SU-DHL-6 (cell line): ENCODE measurements around the gene PPP1CA.

Experiments used
- H2AFZ ChIP-seq: fragments of 200-600 bp; sonication (generic); 2 replicates; pipeline ENCODE4 v1.6.1; 2014; ENCODE audit warnings: low read depth, mild to moderate bottlenecking, moderate library complexity, mixed read lengths, antibody characterized with exemption, low read length; ENCODE audit not compliant: severe bottlenecking
- H3F3A ChIP-seq: fragments of 200-600 bp; shearing (Covaris generic); 2 replicates; pipeline ENCODE4 v1.6.0; 2016; ENCODE audit warnings: antibody characterized with exemption, mild to moderate bottlenecking; ENCODE audit not compliant: insufficient read depth
- H3K27ac ChIP-seq: fragments of 200-600 bp; sonication (generic); 2 replicates; pipeline ENCODE4 v1.5.1; 2016; ENCODE audit warnings: low read depth, mild to moderate bottlenecking, low read length, moderate library complexity, mixed read lengths
- H3K27me3 ChIP-seq: fragments of 200-600 bp; sonication (generic), shearing (Covaris generic); 2 replicates; pipeline ENCODE4 v1.6.0; 2014; ENCODE audit warnings: mild to moderate bottlenecking, low read length
- H3K36me3 ChIP-seq: fragments of 200-600 bp; sonication (generic); 2 replicates; pipeline ENCODE4 v1.6.1; 2014; ENCODE audit warnings: mild to moderate bottlenecking, low read length, mixed read lengths
- H3K4me2 ChIP-seq: fragments of 300-600, 200-600 bp; shearing (Covaris generic), sonication (generic); 2 replicates; pipeline ENCODE4 v1.6.0; 2014; ENCODE audit warnings: low read length, low read depth, mild to moderate bottlenecking; ENCODE audit not compliant: poor library complexity, severe bottlenecking
- H3K4me3 ChIP-seq: fragments of 200-600 bp; sonication (generic); 2 replicates; pipeline ENCODE4 v1.5.1; 2014; ENCODE audit warnings: antibody characterized with exemption, low read length, mild to moderate bottlenecking, mixed read lengths; ENCODE audit not compliant: insufficient read depth, poor library complexity, severe bottlenecking
- H3K79me2 ChIP-seq: fragments of 200-600 bp; sonication (generic); 2 replicates; pipeline ENCODE4 v1.6.1; 2014; ENCODE audit warnings: mild to moderate bottlenecking, low read length, moderate library complexity; ENCODE audit not compliant: insufficient read depth
- H3K9ac ChIP-seq: fragments of 200-600 bp; sonication (generic); 2 replicates; pipeline ENCODE4 v1.7.0; 2014; ENCODE audit warnings: mild to moderate bottlenecking, low read length
- H3K9me2 ChIP-seq: fragments of 200-600 bp; sonication (generic); replicated peaks from 2 replicates; pipeline ENCODE4 v1.6.1; 2014; ENCODE audit warnings: low read length; ENCODE audit not compliant: insufficient read depth
- H3K9me3 ChIP-seq: fragments of 200-600 bp; sonication (generic); 2 replicates; pipeline ENCODE4 v1.6.1; 2014; ENCODE audit warnings: low read length, mixed read lengths; ENCODE audit not compliant: insufficient read depth
- H4K20me1 ChIP-seq: fragments of 200-600 bp; sonication (generic); 2 replicates; pipeline ENCODE4 v1.6.1; 2014; ENCODE audit warnings: low read depth, mild to moderate bottlenecking, antibody characterized with exemption, low read length, moderate library complexity, mixed read lengths
- CTCF ChIP-seq: fragments of 200-600 bp; sonication (generic); IDR thresholded peaks from one replicate; pipeline ENCODE4 v1.5.1; 2017; ENCODE audit warnings: antibody characterized with exemption, mild to moderate bottlenecking, low read length, moderate library complexity; ENCODE audit not compliant: insufficient read depth, poor library complexity, severe bottlenecking
- EZH2phosphoT487 ChIP-seq: fragments of 200-600 bp; sonication (generic), shearing (Covaris generic); conservative IDR thresholded peaks from 2 replicates; pipeline ENCODE4 v1.6.1; 2018; ENCODE audit warnings: mild to moderate bottlenecking, antibody characterized with exemption, low read length, moderate library complexity, mixed read lengths

Gene PPP1CA

GRCh38 chr11:67375320-67376055, 26.2 kb downstream of the PPP1CA start:
- Histone ChIP-seq H3K27ac (no peak overlapping the region), H3K79me2 (no peaks in the 10 kb centered on the region), H3K9ac (no peak overlapping the region), H3K9me3 (no peaks in the 10 kb centered on the region), H4K20me1 (no peaks in the 10 kb centered on the region), H3K27me3 (no peaks in the 10 kb centered on the region), H3K9me2 (no peaks in the 10 kb centered on the region), H3K36me3 (no peaks in the 10 kb centered on the region), H3F3A (no peaks in the 10 kb centered on the region), H3K4me2 (no peak overlapping the region), H3K4me3 (no peak overlapping the region), H2AFZ (no peak overlapping the region)
- no peak for TF ChIP-seq EZH2phosphoT487
- TF ChIP-seq CTCF, result no peak

- Histone ChIP-seq H3K9me2 (no peaks in the 10 kb centered on the region), H3K27me3 (no peaks in the 10 kb centered on the region), H3K4me2 (no peak overlapping the region), H3K9me3 (no peaks in the 10 kb centered on the region), H3K36me3 (no peaks in the 10 kb centered on the region), H3K27ac (no peak overlapping the region), H3K9ac (no peak overlapping the region), H2AFZ (no peak overlapping the region), H3K79me2 (no peaks in the 10 kb centered on the region), H3K4me3 (no peak overlapping the region), H4K20me1 (no peaks in the 10 kb centered on the region), H3F3A (no peaks in the 10 kb centered on the region)
- no peak for TF ChIP-seq CTCF
- no peak for TF ChIP-seq EZH2phosphoT487
Observed at GRCh38 chr11:67374571-67375281, 26.9 kb downstream of the PPP1CA start.

- no peak overlapping the region for H3K27ac ChIP-seq
Observed at GRCh38 chr11:67373648-67374570, 27.7 kb downstream of the PPP1CA start.

More at GRCh38 chr11:67373648-67374570, 27.7 kb downstream of the PPP1CA start:
- H3K4me3 ChIP-seq, result peak overlapping the region; percentile 55
- peak overlapping the region; percentile 68 for H2AFZ ChIP-seq
- no peaks in the 10 kb centered on the region for H3K79me2 ChIP-seq
- no peaks in the 10 kb centered on the region for H3K9me3 ChIP-seq
- TF ChIP-seq CTCF, result no peak
- no peaks in the 10 kb centered on the region for H4K20me1 ChIP-seq
- peak overlapping the region; percentile 62 for H3K4me2 ChIP-seq
- no peaks in the 10 kb centered on the region for H3K27me3 ChIP-seq
- no peaks in the 10 kb centered on the region for H3K36me3 ChIP-seq
- H3F3A ChIP-seq, result no peaks in the 10 kb centered on the region
- no peaks in the 10 kb centered on the region for H3K9me2 ChIP-seq
- H3K9ac ChIP-seq, result peak overlapping the region; percentile 60
